Measurements from ENCODE around the gene NCAPG2. TPM values are rescaled to one million over a fixed set of nuclear protein-coding genes. Genes with fewer than 3 reads are reported as not detected.

The NCAPG2 gene
- total RNA-seq, 4 donors from 2014 or later, result 4.6 to 6.4 (median 5.6) TPM

DNA sequence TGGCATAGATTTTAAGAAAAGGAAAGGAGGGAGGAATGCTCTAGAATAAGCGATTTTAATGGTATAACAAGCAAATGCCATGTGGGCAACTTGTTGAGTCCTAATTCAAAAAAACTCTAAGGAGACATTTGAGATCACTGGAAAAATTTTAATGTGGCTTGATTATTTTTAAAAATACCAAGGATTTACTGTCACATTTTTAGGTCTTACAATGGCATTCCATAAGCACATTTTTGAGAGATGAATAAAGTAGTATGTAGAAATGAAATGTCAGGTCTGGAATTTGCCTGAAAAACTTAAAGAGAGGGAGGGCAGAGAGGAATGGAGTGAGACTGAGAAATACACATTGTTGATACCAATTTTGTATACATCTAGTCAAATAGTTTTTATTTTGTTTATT lies 20.3 kb downstream of the NCAPG2 start:
- H3K36me3 ChIP-seq, result peaks cover 0 to 52% of the 10 kb centered on the region in 2 donors
- H3K27ac ChIP-seq, result no peak overlapping the region
- no peaks in the 10 kb centered on the region for H3K4me1 ChIP-seq
- ATAC-seq, result no peak
- 86 to 94% methylated on average over 1 of the region's 1 CpG for WGBS, 2 donors (ENCODE audit: low coverage in 1 of 2)
- no peaks in the 10 kb centered on the region for H3K9me3 ChIP-seq
- H3K27me3 ChIP-seq, result no peaks in the 10 kb centered on the region
- H3K4me3 ChIP-seq, result no peak overlapping the region
- TF ChIP-seq POLR2AphosphoS5 (IDR thresholded peaks at IDR 0.05) (no peak), EP300 (IDR thresholded peaks at IDR 0.05) (no peak), POLR2A (IDR thresholded peaks at IDR 0.05) (no peak)
- TF ChIP-seq, protein P1, sequence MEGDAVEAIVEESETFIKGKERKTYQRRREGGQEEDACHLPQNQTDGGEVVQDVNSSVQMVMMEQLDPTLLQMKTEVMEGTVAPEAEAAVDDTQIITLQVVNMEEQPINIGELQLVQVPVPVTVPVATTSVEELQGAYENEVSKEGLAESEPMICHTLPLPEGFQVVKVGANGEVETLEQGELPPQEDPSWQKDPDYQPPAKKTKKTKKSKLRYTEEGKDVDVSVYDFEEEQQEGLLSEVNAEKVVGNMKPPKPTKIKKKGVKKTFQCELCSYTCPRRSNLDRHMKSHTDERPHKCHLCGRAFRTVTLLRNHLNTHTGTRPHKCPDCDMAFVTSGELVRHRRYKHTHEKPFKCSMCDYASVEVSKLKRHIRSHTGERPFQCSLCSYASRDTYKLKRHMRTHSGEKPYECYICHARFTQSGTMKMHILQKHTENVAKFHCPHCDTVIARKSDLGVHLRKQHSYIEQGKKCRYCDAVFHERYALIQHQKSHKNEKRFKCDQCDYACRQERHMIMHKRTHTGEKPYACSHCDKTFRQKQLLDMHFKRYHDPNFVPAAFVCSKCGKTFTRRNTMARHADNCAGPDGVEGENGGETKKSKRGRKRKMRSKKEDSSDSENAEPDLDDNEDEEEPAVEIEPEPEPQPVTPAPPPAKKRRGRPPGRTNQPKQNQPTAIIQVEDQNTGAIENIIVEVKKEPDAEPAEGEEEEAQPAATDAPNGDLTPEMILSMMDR (IDR thresholded peaks at IDR 0.05), result no peak

- no peak for TF ChIP-seq POLR2AphosphoS5 (IDR thresholded peaks at IDR 0.05)
- no peak for TF ChIP-seq EP300 (IDR thresholded peaks at IDR 0.05)
- TF ChIP-seq, protein P1 (IDR thresholded peaks at IDR 0.05), result no peak
- TF ChIP-seq POLR2A (IDR thresholded peaks at IDR 0.05), result no peak
- H3K4me1 ChIP-seq, result no peaks in the 10 kb centered on the region
- 64% methylated on average over 2 of the region's 2 CpGs; no CpG with 5 or more reads in 1 of the 2 donors for WGBS, 2 donors (ENCODE audit: low coverage in 1 of 2)
- no peak overlapping the region for H3K4me3 ChIP-seq
- ATAC-seq, result no peak
- H3K27ac ChIP-seq, result no peak overlapping the region
- H3K9me3 ChIP-seq, result no peaks in the 10 kb centered on the region
- peaks cover 0 to 52% of the 10 kb centered on the region in 2 donors for H3K36me3 ChIP-seq
- no peaks in the 10 kb centered on the region for H3K27me3 ChIP-seq
These were observed 21.1 kb downstream of the NCAPG2 start for GRCh38 chr7:158683541-158683940.

- TF ChIP-seq EP300 (IDR thresholded peaks at IDR 0.05) (no peak), POLR2A (IDR thresholded peaks at IDR 0.05) (no peak), POLR2AphosphoS5 (IDR thresholded peaks at IDR 0.05) (no peak)
- TF ChIP-seq, protein P1 (IDR thresholded peaks at IDR 0.05), result no peak
- Histone ChIP-seq H3K36me3 (peaks cover 0 to 55% of the 10 kb centered on the region in 2 donors), H3K27ac (no peak overlapping the region), H3K4me1 (no peaks in the 10 kb centered on the region), H3K27me3 (no peaks in the 10 kb centered on the region), H3K9me3 (no peaks in the 10 kb centered on the region), H3K4me3 (no peak overlapping the region)
- ATAC-seq, result no peak
These were observed 22.1 kb downstream of the NCAPG2 start for GRCh38 chr7:158682456-158682855.

DNA sequence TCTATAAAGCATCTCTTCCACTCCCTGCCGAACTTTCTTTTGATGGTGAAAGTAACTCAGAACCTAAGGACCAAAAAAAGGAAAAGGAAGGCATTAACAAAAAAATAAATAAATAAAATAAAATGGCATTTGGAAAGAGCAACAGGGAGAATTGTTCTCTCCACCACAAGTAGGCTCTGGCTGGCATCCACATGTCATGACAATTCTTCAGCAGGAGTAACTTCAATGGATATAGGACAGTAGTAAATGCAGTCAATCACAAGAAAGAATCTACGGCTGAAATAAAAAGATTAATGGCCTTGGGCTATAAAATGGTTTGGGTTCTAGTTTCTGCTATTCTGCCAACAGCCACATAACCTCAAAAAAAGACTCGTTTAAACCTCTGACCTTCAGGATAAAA lies 23.9 kb downstream of the NCAPG2 start:
- TF ChIP-seq POLR2A (IDR thresholded peaks at IDR 0.05), result no peak
- TF ChIP-seq POLR2AphosphoS5 (IDR thresholded peaks at IDR 0.05), result no peak
- no peak for TF ChIP-seq EP300 (IDR thresholded peaks at IDR 0.05)
- TF ChIP-seq, protein P1 (IDR thresholded peaks at IDR 0.05), result no peak
- ATAC-seq, result no peak
- H3K4me1 ChIP-seq, result no peaks in the 10 kb centered on the region
- H3K4me3 ChIP-seq, result no peak overlapping the region
- no peak overlapping the region for H3K27ac ChIP-seq
- peaks cover 0 to 45% of the 10 kb centered on the region in 2 donors for H3K36me3 ChIP-seq
- WGBS, 2 donors (ENCODE audit: low coverage in 1 of 2), result 55 to 93% methylated on average over 2 to 3 of the region's 3 CpGs
- no peaks in the 10 kb centered on the region for H3K27me3 ChIP-seq
- H3K9me3 ChIP-seq, result no peaks in the 10 kb centered on the region

- Histone ChIP-seq H3K36me3 (peaks cover 0 to 58% of the 10 kb centered on the region in 2 donors), H3K27ac (no peak overlapping the region), H3K4me1 (no peaks in the 10 kb centered on the region), H3K4me3 (no peak overlapping the region), H3K9me3 (no peaks in the 10 kb centered on the region), H3K27me3 (no peaks in the 10 kb centered on the region)
- no peak for ATAC-seq
- TF ChIP-seq, protein P1 (IDR thresholded peaks at IDR 0.05), result no peak
- no peak for TF ChIP-seq EP300 (IDR thresholded peaks at IDR 0.05)
- WGBS, 2 donors (ENCODE audit: low coverage in 1 of 2), result 82 to 100% methylated on average over 1 to 3 of the region's 3 CpGs
These were observed 27.7 kb downstream of the NCAPG2 start for GRCh38 chr7:158676906-158677305.

Measured in gastroesophageal sphincter (tissue), 4 donors.